HG03039 (cell line): Measurements from ENCODE around the gene OGFR.

Experiments used
- ATAC-seq: cut with Tn5 transposase; IDR thresholded peaks from one replicate; pipeline ENCODE4 v1.9.1; 2021; ENCODE audit warnings: mild to moderate bottlenecking, moderate library complexity; ENCODE audit not compliant: unreplicated experiment

Gene OGFR

DNA sequence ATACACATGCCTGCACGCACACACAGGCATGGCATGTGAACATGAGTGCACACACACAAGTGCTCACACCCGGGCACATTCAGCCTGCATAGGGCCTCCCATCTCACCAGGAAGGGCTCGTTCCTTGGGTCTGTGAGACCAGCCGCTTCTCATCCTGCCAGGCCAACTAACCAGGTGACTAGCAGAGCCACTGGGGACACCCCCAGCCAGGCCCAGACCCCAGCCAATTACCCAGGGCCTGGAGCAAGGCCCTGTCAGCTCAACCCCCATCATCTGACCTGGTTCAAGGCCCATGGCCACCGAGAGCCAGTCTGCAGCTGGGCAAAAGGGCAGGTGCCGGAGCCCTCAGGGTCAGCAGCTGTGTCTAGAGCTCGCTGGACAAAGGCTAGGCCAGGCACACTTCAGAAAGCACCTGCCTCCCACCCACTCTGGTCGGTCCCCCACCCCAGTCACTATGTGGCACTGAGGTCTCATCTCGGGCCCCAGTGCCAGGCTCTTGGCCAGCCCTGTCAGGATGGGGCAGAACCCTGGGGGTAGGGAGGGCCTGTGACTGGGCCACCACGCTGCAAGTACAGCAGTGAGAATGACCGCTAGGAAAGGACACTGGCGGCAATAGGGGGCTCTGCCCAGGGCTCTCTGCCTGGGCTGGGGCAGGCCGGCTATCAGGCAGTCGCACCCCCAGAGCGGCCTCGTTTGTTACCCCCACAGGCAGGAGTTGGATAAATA lies 35.1 kb upstream of the OGFR start:
- no peak for ATAC-seq

DNA sequence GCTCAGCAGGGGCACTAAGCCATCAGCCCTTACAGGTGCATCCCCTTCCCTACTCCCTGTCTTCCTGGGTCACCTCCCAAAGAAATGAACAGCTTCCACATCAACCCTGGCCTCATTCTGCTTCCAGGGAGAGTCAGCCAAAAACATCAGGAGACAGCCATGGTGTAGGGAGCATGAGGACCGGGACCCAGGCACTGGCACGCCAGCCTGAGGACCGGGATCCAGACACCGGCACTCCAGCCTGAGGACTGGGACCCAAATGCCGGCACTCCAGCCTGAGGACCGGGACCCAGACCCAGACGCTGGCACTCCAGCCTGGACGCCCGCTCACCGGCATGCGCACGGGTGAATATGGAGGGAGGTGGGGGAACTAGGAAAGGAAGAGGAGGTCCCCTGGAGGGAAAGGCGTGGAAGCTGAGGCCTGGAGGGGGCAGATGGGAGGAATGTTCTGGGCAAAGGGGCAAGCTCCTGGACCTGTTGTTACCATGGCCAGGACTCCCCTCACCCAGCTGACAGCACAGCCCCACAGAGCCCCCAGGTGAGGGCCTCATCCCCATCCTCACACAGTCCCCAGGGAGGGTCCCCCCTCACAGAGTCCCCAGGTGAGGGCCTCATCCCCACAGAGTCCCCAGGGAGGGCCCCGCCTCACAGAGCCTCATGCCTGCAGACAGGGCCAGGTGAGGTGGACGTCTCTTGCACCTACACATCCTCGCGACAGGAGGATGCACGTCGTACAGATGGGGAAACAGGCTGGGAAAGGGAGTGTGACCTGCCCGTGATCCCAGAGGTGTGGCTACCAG lies 34.3 kb upstream of the OGFR start:
- no peak for ATAC-seq

DNA sequence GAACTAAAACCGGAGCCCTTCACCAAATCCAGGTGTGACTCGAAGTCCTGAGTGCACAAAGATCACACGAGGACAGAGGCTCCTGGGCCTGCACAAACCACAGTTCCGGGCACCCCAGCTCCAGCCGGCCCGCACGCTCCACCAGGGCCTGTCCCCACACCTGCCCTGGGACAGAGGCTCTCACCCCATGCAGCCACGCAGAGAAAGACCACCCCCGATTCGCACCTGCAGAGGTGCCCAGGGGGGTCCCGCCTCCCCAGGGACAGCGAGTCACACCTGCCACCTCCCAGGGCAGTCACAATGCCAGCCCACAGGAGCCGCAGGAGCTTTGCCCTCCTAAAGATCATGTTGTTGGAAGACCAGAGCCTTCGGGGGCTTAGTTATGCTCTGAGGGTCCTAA lies 33.7 kb upstream of the OGFR start:
- ATAC-seq: no peak

DNA sequence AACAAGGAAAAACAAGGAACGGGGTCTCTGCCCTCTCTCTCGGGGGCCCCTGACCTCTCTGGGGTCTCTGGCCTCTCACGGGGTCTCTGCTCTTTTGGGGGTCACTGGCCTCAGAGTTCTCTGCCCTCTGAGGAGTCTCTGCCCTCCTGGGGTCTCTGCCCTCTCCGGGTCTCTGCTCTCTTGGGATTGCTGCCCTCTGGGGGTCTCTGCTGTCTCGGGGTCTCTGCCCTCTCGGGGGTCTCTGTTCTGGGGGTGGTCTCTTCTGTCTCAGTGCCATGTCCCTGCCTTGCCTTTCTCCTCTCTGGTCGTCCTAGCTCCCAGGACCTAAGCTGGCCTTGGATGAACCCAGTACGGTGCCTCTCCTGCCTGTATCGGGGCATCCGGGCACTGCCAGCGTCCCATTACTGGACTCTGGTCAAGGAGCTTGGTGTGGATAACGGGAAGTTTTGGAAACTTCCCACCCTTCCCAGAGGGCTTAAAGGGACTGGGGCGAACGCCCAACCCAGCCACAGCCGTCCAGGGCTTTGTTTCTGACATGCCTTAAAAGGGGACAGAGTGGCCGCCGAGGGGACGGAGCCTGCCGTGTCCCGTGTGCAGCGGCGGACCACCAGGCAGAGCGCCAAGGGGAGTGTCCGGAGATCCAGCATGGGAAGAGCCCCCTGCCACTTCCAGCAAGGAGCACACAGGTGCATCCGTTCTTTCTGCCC lies 33.1 kb upstream of the OGFR start:
- ATAC-seq: no peak

DNA sequence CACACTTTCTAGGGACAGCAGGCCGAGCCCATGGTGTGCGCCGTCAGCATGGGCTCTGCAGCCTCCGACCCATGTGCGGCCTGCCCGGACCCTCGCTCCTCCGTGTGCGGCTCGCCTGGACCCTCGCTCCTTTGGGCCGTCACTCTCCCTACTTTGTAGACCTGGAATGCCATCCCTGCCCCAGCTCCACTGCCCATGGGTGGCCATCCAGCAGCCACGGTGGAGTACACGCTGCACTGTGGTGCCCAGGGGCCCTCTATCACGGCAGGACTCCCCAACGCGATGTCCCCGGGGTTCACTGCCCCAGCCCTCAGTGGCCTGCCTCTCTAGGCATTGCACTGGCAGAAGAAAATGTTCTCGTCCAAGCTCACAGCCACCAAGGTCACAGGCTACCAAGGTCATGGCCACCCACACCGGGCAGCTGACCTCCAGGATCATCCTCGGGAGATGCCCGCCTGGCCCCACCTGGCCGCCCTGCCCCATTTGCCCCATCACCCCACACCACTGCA lies 32.5 kb upstream of the OGFR start:
- ATAC-seq: no peak

DNA sequence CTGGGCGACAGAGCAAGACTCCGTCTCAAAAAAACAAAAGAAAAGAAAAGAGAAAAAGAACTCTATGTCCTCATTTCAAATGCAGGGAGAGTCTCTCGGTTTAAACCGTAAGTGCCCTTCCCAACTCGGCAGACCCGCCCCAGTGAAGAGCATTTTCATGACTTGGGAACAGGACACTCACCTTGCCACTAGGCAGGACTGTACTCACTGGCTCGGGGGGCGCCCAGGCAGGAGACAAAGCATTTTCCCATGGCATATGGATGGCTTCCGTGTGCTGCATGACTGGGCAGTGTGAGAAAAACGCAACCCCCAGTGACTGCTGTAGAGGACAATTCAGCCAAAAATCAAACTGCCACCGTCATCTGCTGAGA lies 32.0 kb upstream of the OGFR start:
- no peak for ATAC-seq

GRCh38 chr20:62772990-62773844 lies 31.4 kb upstream of the OGFR start:
- no peak for ATAC-seq

- no peak for ATAC-seq
These were observed 30.6 kb upstream of the OGFR start for GRCh38 chr20:62773845-62774714.

- ATAC-seq: no peak
These were observed 29.9 kb upstream of the OGFR start for GRCh38 chr20:62774762-62775161.

DNA sequence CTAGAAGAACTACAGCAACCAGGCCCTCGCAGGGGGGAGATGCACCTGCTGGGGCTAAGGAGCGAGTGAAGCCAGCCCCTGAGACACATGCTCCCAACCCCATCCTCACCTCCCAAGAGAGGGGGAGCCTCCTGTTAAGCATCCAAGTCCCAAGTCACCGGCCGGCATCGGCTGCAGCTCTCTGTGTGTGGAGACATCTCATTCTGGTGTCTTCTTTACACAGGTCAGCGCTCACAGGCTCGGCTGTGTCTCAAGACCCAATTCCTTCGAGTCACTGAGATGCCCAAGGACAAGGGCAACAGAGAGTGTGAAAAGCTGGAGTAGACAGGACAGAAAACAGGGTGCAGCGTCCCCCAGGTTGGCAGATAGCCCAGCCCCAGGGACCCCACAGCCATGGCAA lies 29.4 kb upstream of the OGFR start:
- no peak for ATAC-seq

DNA sequence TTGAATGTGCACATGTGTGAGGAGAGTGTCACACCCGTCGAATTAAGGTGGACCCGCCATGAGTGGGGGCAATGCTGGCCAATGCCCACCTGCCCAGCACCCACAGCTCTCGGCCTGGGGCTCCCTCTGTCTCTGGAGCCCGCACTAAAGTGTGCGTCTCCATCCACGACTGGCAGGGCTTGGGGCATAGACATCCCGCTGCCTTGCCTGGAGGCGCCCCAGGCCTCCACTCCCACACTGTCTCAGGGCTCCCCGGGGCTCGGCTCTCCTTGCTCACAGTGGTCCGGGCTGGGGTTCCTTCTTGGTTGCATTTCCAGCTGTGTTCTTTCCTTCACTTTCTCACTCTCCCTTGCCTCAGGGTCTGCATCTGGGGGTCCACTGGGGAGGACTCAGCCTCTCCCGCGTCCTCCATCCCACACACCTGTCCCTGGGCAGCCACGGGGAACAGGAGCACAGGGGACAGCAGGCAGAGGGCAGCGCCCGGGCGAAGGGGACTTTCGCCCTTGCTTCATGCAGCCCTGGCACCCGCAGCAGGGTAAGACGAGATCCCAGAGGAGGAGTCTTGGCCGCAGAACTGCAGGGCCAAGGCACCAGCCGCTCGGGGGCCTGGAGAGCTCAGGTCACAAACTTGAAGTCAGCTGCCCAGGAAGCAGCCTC lies 28.5 kb upstream of the OGFR start:
- ATAC-seq: no peak

GRCh38 chr20:62776692-62777527 lies 27.7 kb upstream of the OGFR start:
- no peak for ATAC-seq

- ATAC-seq: no peak
These were observed 27.2 kb upstream of the OGFR start for GRCh38 chr20:62777528-62777830.

DNA sequence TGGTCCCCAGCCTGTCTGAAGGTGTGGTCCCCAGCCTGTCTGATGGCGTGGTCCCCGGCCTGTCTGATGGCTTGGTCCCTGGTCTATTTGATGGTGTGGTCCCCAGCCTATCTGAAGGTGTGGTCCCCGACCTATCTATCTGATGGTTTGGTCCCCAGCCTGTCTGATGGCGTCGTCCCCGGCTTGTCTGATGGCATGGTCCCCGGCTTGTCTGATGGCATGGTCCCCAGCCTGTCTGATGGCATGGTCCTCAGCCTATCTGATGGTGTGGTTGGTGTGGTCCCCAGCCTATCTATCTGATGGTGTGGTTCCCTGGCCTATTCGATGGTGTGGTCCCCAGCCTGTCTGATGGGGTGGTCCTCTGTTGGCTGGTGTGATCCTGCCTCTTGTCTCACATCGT lies 26.6 kb upstream of the OGFR start:
- no peak for ATAC-seq

DNA sequence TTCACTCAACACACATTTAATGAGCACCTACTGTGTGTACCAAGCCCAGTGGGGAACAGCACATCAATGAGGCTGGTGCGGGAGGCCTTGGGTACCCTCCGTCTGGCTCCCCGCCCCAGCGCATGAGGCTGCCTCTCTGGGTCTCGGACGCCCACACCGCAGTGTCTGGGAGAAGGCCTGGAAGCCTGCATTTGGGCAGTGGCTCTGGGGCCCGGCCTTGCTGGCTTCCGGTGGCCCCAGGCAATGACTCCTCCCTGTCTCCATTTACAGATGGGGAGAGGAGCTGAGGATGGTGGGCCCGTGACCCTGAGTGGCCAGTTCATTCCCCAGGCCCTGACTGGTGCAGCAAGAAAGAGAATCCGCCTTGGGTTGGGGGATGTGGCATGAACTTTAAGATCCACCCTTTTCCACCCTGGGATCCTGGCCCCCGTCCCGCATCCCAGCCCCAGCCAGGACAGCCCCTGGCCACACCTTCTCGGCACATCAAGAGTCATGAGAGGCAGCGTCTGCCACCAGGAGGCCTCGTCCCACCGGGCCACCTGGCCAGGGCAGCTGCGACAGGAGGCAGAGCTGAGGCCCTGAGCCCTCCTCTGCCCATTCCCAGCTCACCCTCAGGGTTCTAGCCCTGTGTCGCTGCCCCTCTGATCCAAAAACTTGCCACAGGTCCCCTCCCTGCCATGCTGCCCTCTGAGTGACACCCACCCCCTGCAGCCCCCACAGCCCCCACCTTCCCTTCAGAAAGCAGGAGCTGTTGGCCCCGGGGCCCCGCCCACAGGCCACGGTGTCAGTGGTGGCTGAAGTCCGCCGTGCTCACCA lies 25.8 kb upstream of the OGFR start:
- no peak for ATAC-seq

DNA sequence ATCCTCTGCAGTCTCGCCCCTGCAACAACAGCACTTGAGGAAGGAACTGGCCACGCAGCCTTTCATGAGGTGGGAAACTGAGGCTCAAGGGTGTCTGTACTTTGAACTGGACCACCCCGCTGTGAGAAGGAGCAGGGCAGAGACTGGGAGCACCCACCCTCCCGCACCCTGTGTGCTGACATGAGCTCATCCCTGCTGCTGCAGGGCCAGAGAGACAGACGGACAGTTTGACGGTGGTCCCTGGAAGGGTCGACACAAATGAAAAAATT lies 25.3 kb upstream of the OGFR start:
- ATAC-seq: no peak

DNA sequence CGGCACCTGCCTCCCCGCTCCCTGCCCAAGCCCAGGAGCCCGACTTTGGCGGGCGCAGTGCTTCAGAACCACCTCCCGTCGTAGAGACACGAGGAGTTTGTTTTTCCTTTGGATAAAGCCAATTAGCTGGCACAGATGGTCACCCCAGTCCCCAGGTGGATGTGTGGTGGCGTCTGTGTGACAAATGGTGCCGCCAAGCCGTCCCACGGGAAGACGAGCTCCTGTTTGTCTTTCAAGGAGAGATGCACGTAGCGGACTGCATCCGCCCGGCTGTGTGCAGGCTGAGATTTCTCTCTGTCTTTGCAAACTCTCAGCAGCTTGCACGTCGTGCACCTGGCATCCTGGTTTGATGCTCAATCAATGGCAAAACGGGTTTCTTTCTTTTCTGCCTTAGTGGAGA lies 24.4 kb upstream of the OGFR start:
- ATAC-seq: no peak

DNA sequence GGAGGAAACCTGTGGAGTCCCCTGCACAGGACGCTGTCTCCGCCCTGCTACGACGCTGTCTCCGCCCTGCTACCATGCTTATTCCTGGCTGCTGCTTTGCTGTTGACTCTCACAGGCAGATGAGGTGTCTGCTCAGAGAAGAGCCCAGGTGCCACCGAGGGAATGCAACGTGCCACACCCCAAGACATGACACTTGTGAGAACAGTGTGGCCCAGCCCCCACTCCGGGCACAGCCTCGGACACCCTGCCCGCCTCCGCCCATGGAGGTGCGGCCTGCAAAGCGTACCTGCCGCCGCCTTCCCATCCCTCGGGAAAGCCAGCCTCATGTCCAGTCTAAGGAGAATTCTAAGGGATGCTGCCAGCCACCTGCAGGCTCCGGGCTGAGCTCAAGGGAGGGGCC lies 23.9 kb upstream of the OGFR start:
- ATAC-seq: no peak
